ENCODE results near the gene MIDN. TPM values are rescaled to one million over a fixed set of nuclear protein-coding genes. Genes with fewer than 3 reads are reported as not detected.
A peak's percentile ranks its signal among the peaks of the same experiment; 100 is the strongest.

Gene MIDN
- polyA plus RNA-seq, 2 of the 4 experiments (the other 2 are of a cell fraction) = 9.1 to 31.4 TPM

DNA sequence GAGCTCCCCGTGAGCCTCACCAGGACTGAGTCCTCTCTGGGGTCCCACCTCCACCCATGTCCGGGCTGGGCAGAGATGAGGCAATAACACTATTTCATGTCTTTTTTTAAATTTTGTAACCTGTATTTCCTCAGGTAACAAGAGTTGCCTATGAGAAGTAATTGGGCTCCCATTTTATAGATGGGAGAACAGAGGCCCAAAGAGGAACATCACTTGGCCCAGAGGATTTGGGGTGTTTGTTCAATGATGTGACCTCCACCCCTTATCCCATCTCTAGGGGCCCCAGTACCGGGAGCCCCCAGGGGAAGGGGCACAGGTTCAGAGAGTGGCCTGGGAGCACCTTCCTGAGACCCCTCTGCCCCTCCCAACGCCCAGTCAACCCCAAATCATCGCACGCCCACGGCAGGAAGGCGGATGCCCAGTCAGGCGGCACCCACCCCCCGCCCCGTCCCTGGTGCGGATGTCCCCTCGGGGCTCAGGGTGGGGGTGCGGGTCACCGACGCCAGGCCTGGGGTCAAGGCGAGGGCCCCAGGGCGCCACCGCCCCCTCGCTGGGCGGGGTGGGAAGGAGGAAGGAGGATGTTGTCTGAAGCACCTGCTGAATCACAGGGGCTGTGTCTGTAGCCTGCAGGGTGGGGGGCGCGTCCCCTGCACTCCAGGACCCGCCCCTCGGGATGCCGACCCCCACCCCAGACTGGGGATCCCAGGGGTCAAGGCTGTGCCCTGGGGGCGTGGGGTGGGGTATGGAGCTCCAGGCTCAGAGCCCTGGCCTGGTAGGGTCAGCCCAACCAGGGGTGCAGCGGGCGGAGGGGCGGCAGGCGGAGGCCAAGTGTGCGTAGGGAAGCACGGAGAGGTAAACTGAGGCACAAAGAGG is 11.7 kb downstream of the MIDN start (continued):
- TF ChIP-seq, protein P1, sequence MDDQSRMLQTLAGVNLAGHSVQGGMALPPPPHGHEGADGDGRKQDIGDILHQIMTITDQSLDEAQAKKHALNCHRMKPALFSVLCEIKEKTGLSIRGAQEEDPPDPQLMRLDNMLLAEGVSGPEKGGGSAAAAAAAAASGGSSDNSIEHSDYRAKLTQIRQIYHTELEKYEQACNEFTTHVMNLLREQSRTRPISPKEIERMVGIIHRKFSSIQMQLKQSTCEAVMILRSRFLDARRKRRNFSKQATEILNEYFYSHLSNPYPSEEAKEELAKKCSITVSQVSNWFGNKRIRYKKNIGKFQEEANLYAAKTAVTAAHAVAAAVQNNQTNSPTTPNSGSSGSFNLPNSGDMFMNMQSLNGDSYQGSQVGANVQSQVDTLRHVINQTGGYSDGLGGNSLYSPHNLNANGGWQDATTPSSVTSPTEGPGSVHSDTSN (IDR thresholded peaks at IDR 0.05) = no peak
- TF ChIP-seq KDM5A (IDR thresholded peaks at IDR 0.05) = no peak
- TF ChIP-seq, protein P2, sequence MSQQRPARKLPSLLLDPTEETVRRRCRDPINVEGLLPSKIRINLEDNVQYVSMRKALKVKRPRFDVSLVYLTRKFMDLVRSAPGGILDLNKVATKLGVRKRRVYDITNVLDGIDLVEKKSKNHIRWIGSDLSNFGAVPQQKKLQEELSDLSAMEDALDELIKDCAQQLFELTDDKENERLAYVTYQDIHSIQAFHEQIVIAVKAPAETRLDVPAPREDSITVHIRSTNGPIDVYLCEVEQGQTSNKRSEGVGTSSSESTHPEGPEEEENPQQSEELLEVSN (IDR thresholded peaks at IDR 0.05; ENCODE audit: borderline replicate concordance, low read depth) = no peak
- TF ChIP-seq, protein P3, sequence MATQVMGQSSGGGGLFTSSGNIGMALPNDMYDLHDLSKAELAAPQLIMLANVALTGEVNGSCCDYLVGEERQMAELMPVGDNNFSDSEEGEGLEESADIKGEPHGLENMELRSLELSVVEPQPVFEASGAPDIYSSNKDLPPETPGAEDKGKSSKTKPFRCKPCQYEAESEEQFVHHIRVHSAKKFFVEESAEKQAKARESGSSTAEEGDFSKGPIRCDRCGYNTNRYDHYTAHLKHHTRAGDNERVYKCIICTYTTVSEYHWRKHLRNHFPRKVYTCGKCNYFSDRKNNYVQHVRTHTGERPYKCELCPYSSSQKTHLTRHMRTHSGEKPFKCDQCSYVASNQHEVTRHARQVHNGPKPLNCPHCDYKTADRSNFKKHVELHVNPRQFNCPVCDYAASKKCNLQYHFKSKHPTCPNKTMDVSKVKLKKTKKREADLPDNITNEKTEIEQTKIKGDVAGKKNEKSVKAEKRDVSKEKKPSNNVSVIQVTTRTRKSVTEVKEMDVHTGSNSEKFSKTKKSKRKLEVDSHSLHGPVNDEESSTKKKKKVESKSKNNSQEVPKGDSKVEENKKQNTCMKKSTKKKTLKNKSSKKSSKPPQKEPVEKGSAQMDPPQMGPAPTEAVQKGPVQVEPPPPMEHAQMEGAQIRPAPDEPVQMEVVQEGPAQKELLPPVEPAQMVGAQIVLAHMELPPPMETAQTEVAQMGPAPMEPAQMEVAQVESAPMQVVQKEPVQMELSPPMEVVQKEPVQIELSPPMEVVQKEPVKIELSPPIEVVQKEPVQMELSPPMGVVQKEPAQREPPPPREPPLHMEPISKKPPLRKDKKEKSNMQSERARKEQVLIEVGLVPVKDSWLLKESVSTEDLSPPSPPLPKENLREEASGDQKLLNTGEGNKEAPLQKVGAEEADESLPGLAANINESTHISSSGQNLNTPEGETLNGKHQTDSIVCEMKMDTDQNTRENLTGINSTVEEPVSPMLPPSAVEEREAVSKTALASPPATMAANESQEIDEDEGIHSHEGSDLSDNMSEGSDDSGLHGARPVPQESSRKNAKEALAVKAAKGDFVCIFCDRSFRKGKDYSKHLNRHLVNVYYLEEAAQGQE (IDR thresholded peaks at IDR 0.05) = no peak; the same call in 1 of the 2 replicates
- no peak for TF ChIP-seq BHLHE40 (IDR thresholded peaks at IDR 0.05; ENCODE audit: low read depth, low read length)
- no peak for TF ChIP-seq MAZ (IDR thresholded peaks at IDR 0.05; ENCODE audit: borderline replicate concordance, low read depth, low read length)
- no peak for TF ChIP-seq CBX2 (IDR thresholded peaks at IDR 0.05; ENCODE audit: borderline replicate concordance, low read depth)
- TF ChIP-seq RNF2 (IDR thresholded peaks at IDR 0.05; ENCODE audit: borderline replicate concordance, low read depth) = no peak
- no peak for TF ChIP-seq RCOR1 (IDR thresholded peaks at IDR 0.05; ENCODE audit: low read depth, low read length)
- no peak for TF ChIP-seq TP53 (CRISPR knock-in tag; IDR thresholded peaks at IDR 0.05)
- no peak; a peak in 2 of 5 replicates for TF ChIP-seq JUN (IDR thresholded peaks at IDR 0.05)
- peak; percentile 11; the same call in 1 of the 2 replicates for TF ChIP-seq FOXS1 (CRISPR knock-in tag; IDR thresholded peaks at IDR 0.05)
- TF ChIP-seq, protein P4, sequence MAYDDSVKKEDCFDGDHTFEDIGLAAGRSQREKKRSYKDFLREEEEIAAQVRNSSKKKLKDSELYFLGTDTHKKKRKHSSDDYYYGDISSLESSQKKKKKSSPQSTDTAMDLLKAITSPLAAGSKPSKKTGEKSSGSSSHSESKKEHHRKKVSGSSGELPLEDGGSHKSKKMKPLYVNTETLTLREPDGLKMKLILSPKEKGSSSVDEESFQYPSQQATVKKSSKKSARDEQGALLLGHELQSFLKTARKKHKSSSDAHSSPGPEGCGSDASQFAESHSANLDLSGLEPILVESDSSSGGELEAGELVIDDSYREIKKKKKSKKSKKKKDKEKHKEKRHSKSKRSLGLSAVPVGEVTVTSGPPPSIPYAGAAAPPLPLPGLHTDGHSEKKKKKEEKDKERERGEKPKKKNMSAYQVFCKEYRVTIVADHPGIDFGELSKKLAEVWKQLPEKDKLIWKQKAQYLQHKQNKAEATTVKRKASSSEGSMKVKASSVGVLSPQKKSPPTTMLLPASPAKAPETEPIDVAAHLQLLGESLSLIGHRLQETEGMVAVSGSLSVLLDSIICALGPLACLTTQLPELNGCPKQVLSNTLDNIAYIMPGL (CRISPR knock-in tag; IDR thresholded peaks at IDR 0.05; ENCODE audit: borderline replicate concordance) = no peak
- TF ChIP-seq TFCP2L1 (CRISPR knock-in tag; IDR thresholded peaks at IDR 0.05) = peak; percentile 49; the same call in 1 of the 2 replicates
- TF ChIP-seq SREBF2 (IDR thresholded peaks at IDR 0.05) = no peak
- TF ChIP-seq EHF (CRISPR knock-in tag; IDR thresholded peaks at IDR 0.05) = no peak
- TF ChIP-seq HEYL (CRISPR knock-in tag; IDR thresholded peaks at IDR 0.05) = no peak
- TF ChIP-seq ESRRA (IDR thresholded peaks at IDR 0.05; ENCODE audit: borderline replicate concordance, low read length) = no peak
- TF ChIP-seq FOSL2 (IDR thresholded peaks at IDR 0.05) = no peak
- TF ChIP-seq FOSL2 (CRISPR knock-in tag; IDR thresholded peaks at IDR 0.05) = no peak
- no peak; the same call in 1 of the 2 replicates for TF ChIP-seq FOSB (CRISPR knock-in tag; IDR thresholded peaks at IDR 0.05)
- no peak for TF ChIP-seq EHMT2 (IDR thresholded peaks at IDR 0.05; ENCODE audit: low read depth)
- TF ChIP-seq MAFK (IDR thresholded peaks at IDR 0.05; ENCODE audit: partially characterized antibody) = no peak

All from A549 (cell line).